Breast epithelium (tissue), 3 donors: ENCODE data around the gene FAF1.

Experiments used
- CTCF ChIP-seq, 3 donors: fragments of 450-650 bp; IDR thresholded peaks; one replicate each; pipeline ENCODE4 v1.5.1; 2016 to 2017; ENCODE audit warnings: antibody characterized with exemption in 3 of 3, mild to moderate bottlenecking in 3 of 3, moderate library complexity in 3 of 3
- POLR2A ChIP-seq: fragments of 450-650 bp; IDR thresholded peaks from one replicate; pipeline ENCODE4 v1.6.1; 2016; ENCODE audit warnings: antibody characterized with exemption, mild to moderate bottlenecking, moderate library complexity
- POLR2AphosphoS5 ChIP-seq, 3 donors: sonication (generic); formaldehyde crosslinking; IDR thresholded peaks; one replicate each; pipeline ENCODE4 v1.6.1; 2017; ENCODE audit warnings: antibody characterized with exemption in 3 of 3

- TF ChIP-seq CTCF (IDR thresholded peaks at IDR 0.05) (no peak), POLR2AphosphoS5 (IDR thresholded peaks at IDR 0.05) (no peak), POLR2A (no peak)
Observed at GRCh38 chr1:50846224-50846839, 113.7 kb downstream of the FAF1 start.
